Measurements from ENCODE around the gene OR6N1.

Gene OR6N1, protein sequence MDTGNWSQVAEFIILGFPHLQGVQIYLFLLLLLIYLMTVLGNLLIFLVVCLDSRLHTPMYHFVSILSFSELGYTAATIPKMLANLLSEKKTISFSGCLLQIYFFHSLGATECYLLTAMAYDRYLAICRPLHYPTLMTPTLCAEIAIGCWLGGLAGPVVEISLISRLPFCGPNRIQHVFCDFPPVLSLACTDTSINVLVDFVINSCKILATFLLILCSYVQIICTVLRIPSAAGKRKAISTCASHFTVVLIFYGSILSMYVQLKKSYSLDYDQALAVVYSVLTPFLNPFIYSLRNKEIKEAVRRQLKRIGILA

DNA sequence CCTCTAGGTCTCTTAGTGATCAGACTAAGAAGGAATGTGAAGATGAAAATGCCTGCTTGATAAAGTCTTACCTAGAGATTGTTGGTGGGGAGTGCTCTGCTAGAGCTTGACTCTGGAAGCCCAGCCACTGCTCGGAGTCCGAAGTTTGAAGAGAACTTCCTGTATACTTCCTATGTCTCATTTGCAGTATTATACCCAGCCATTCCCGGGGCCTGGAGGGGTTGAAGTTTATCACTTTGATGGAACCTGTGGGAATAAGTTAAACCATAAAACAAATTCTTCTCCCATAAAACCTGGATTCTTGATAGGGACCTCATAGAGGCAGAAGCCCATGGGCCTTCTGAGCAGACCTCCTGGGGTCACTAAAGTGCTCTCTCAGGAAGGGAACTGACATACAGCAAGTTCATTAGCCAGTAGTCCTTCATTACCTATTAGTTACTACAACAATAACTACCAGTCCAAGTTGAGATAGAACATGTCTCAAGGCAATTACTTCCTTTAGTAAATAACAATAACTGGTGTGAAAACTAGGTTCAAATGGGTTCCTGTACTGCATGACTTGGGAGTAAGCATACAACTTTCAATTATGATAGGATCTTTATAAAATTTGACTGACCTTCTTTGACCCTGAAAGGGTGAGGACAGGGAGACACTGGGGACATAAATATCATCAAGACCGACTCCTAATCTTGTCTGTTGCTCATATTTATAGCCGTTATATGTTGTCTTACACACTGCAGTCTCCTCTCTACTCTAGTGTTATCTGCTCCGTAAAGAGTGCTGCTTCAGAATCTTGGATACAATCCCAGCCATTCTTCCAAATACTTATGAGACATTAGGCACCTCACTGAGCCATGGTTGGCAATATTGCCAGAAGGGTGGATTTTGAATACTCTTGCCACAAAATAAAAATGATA is at the start of gene OR6N1:
Gene OR6N1 (minus strand): TSS at position 246 of the 917 bp plus-strand sequence. CDS start 5,513 bp downstream, outside the sequence.
- no peak for DNase-seq

DNA sequence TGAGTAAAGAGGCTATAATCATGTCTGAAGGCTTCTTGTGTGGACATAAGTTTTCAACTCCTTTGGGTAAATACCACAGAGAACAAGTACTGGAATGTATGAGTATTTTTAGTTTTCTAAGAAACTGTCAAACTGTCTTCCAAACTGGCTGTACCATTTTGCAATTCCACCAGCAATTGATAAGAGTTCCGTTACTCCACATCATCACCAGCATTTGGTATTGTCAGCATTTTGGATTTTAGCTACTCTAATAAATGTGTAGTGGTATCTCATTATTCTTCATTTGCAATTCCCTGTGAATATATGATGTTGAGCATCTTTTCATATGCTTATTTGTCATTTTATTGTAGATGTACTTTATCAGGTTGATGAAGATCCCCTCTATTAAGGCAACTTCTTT is 49.7 kb upstream of the OR6N1 start:
- no peak for DNase-seq

DNA sequence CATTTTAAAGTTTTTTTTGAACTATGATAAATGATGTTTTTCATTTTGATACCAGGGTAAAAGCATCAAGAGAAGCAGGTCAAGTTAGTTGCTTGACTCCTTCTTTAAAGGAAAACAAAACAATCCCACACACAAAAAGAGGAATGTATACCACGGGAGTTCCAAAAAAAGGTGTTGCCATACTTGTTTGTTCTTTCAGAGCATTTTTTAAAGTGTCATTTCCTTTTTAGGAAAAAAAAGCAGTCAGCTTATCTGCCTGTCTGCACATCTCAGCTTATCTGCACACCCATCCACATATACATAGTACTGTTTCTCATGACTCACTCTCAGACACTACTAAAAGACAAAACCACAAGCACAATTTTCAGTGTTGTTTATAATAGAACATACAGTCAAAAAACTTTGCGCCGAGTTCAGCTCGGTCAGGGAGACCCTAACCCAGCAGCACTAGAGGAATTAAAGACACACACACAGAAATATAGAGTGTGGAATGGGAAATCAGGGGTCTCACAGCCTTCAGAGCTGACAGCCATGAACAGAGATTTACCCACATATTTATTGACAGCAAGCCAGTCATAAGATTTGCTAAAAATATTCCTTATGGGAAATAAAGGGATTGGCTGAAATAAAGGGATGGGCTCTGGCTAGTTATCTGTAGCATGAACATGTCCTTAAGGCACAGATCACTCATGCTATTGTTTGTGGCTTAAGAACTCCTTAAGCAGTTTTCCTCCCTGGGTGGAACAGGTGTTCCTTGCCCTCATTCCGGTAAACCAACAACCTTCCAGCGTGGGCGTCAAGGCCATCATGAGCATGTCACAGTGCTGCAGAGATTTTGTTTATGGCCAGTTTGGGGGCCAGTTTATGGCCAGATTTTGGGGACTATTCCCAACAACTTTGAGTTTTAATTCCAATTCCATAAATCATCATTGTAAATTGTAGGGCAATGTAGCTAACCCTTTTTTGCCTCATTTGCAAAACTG is 47.8 kb upstream of the OR6N1 start:
- DNase-seq: no peak

DNA sequence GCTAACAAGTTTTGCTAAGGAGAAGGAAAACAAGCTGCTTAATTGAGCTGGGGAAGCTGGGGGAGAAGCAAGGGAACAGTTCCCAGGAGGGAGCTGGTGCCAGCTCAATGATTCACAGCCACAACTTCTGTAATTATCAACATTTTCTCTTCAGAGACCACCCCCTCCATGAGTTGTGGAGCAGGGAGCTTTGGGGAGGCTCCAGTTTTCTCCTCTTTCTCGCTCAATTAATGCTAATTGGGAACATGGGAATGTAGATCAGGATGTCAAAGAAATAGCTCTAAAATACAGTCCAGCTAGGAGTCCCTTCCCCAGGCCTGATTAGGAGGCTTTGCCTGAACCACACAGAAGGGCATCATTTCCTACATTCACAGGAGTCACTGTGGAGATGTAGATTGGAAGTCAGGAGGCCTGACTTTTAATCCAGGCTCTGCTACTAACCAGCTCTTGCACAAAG is 47.0 kb upstream of the OR6N1 start:
- no peak for DNase-seq

DNA sequence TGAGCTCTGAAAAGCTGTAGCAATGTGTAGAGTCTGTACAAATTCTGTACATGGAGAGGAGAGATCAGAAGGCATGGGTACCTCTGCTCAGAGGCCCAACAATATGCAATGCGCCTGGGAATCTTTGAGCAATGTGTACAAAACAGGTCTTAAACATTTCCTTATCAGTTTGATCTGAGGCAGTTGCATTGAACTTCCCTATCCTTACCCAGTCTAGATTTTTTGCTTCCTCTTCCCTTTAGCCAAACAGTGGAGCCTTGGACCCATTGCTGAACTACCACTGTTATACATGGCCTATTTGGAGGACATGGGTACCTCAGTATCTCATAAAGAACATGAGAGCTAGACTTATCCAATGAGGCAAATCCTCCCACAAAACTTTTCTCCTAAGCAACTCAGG is 46.6 kb upstream of the OR6N1 start:
- DNase-seq: no peak

DNA sequence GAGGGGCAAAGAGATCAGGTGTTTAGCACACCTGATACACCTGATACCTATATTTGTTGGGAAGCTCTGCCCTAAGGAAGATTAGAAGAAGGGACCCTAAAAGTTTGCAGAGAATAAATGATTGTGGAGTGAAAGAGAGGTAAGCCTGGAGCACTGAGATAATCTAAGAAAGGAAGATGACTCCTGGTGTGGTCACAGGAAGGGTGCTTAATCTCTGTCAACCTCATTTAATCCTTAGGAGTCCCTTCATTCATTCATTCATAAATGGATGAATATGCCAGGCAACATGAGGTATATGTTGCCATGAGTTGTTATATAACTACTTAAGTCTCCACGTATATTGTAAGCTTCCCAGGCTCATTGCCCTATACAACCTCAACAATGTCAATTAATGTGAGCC is 43.0 kb upstream of the OR6N1 start:
- DNase-seq: no peak

DNA sequence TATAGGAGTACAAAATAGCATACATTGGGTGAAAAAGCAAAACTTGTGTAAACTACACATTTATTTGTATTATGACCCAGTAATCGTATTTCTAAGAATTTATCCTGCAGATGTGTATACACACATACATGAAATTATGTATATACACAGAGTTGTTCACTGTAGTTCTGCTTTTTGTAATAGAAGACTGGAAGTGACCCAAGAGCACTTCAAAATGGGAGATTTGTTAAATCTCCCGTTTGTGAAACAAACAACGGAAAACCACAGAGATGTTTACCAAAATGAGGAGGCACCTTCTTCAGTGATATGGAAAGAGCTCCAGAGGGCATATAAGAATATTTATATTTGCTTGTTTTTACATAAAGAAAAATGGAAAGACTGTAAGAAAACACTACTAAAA is 41.2 kb upstream of the OR6N1 start:
- DNase-seq: no peak

DNA sequence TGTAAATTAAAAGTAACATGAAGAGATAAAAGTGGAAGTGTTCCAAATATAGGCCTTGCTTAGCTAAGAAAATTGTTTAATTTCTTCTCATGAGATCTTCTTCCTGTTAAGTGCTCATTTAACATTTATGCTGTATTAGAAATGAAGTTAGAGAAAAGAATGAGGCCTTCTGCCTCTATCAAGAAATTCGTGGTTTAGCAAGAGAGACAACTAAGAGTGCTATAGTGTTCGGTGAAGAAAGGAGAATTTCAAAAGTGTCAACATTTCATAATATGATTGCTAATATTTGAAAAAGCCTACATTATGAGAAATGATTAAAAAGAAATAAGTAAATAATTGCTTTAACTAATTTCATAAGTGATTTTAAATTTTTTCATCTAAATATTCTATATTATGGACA is 40.3 kb upstream of the OR6N1 start:
- no peak for DNase-seq

DNA sequence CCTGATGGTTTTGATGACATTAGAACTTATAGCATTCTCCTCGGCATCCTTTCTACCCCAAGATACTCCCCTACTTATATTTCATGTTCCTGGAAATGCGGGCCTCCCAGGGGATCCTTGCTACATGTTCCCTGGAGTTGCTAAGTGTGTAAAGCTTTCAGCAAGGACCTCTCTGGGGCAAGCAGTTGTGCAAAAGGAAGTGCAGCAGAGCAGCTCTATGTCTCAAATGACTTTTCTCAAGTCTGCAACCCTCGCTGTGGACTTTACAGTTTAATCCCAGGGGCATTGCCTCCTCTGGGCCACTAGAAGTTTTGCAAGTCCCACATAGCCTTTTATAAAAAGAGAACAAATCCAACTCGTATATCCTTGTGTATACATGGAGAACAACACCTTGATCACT is 38.3 kb upstream of the OR6N1 start:
- DNase-seq: no peak

DNA sequence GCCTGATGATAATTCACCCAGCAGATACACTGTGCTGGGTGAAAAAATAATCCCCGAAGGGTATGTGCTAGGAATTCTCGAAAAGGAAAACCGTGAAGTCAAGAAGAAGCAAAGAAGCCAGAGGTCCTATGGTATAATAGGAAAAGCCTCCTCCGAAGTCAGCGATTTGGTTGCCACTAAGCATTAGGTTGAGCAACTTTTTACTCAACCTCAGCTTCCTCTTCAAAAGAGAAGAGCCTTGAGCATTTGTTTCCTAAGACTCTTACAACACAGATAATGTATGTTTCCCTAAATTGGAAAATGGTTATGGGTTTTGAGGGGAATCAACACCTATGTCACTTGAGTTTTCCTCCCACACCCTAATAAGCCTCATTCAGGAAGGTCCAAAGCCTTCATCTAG is 37.9 kb upstream of the OR6N1 start:
- no peak for DNase-seq

DNA sequence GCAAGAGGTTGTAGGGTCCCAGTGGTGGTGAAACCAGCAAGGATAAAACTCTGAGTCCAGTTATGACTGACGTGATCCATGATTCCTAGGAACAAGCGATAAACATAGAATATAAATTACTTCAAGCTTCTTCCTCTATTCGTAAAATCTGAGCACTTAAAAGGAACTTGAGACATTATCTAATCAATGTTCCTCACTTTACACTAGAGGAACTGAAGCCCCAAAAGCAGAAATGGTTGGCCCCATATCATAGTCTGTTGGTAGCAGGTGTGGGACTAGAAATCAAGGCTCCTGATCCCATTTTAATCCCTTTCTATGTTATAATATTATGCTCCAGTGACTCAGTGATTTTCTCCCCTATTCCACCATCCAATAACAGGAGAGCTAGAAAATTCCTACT is 37.3 kb upstream of the OR6N1 start:
- no peak for DNase-seq

DNA sequence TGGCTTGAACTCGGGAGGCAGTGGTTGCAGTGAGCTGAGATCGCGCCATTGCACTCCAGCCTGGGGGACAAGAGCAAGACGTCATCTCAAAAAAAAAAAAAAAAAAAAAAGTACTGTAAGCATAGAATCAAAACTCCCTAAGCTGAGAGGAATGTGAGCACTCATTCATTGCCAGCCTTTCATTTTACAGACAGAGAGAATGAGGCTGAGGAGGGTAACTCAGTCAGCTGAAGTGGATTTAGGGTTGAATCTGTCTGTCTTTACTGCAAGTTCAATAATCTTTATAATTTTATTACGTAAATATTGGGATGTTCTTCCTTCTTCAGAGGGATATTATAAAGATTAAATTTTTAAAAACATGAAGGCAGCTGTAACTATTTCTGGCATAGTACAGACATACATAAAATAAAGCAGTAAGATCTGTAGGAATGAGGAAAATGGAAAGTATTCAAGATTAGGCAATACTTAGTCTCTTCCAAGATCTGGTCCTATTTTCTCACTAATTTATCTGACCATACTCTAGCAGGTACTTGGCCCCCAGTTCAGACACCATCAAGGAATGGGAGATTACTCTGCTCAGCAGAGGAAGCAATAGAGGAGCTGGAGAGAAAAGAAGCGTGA is 35.0 kb upstream of the OR6N1 start:
- no peak for DNase-seq

DNA sequence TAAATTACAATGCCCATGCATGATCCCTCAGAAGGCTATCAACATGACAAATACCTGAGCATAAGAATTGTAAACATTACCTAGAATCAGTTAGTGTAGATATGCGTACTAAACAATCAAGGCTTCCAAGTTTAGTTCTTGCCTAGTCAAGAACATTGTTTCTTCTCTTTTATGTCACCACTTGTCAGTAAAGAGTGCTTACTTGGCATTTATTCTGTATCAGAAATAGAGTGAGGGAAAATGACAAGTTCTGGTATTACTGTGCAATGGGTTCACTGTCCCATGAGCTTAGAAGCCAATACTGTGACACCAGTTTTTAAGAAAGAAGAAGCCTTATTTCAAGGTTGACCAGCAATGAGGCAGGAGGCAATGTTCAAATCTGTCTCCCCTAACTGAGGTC is 31.7 kb upstream of the OR6N1 start:
- DNase-seq: no peak

DNA sequence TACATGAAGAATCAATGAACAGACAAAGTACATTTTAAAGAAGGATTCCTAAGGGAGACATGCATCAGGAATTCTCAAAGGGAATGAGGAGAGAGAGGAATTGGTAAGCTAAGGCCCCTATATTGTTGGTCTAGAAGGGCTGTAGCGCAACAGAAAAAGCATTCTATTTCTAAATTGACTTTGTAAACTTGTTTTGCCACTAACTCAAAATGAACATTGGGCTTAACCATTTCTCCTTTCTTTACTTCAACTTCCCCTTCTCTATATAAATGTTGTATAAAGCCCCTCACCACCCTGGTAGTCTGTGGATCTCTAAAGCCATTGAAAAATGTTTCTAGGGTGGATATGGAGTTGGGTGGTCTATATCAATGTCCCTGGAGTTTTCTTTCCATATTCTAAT is 29.4 kb upstream of the OR6N1 start:
- DNase-seq: no peak

DNA sequence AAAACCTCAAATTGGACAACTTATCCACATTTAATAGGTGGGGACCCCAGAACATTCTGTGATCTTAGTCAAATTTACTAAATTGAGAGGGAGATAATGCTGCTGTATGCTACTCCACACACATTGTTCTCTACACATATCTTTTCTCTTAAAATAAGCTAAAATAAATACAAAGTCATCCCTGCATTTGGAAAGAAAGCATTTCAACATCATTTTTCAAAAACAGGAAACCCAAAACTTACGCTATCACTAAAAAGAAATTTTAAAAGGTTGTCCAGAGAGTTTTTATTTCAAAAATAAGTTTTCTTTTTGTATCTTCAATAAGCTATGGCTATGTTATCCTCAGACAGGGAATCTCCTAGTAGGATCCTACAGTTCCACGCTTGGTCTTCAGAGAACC is 28.5 kb upstream of the OR6N1 start:
- no peak for DNase-seq

DNA sequence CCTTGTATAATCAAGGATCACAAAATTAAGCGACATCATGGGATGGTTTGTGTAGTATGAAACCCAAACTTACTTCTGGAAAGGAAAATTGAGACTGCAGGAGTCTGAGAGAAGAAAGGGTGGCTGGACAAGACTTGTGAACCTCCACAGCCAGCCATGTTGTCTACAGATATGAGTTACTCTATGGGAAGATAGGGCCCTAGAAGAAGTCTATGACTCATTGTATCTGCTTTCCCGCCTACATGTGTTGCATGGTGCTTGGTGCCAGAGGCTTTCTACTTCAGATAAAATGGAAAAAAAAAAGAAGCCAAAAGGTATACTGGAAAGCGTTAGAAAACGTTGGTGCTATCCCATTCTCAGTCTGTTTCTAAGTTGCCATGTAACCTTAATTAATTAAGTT is 27.7 kb upstream of the OR6N1 start:
- DNase-seq: no peak

DNA sequence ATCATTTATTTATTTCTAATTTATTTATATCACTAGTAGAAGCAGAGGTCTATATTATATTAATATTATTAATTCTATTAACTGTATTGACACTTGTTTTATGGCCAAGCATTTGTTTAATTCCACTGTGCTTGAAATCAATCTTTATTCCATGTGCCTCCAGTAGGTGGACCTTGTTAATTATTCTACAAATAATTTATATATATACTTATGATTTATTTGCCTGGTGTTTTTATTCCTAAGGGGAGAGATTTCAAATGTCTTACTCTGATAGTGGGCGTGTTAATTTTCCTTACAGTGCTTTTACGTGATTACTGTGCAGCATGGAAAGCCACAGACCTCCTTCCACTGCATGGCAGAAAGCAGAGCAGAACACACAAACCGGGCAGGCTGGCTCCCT is 26.5 kb upstream of the OR6N1 start:
- no peak for DNase-seq

DNA sequence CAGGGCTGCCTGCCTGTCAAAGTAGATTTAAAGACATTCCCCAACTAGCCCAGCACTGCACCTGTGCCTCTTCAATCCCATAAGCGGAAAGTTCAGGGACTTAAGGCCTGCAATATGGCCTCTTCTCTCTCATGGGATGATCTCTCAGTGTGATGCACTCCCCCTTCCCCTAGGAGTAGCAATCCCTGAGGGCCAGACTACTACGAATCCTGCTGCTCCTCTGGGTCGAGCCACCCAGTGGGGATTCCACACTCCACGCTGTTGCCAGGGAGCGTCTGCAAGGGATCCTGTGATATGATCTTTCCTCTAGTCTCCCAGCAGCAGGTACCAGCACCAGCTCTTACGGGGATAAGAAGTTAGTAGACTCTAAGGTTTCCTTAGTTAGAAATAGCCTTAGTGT is 22.3 kb upstream of the OR6N1 start:
- DNase-seq: no peak

DNA sequence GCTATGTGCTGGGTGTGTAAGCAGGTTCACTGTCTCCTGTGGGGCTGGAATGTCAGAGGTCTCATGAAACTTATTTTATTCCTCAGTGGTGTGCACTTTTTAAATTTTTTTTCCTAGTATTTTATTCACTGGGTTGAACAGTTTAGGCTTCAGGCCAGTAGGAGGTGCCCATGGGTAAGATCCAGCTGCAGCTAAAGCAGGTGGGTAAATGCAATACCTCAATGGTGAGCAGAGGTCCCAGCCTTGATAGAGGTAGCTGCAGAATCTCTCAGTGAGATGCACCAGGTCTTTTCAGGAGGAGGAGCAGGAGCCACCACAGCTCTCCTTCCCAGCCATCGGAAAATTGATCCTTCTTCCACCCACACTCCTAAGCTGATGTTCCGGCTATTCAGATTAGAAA is 21.6 kb upstream of the OR6N1 start:
- no peak for DNase-seq

DNA sequence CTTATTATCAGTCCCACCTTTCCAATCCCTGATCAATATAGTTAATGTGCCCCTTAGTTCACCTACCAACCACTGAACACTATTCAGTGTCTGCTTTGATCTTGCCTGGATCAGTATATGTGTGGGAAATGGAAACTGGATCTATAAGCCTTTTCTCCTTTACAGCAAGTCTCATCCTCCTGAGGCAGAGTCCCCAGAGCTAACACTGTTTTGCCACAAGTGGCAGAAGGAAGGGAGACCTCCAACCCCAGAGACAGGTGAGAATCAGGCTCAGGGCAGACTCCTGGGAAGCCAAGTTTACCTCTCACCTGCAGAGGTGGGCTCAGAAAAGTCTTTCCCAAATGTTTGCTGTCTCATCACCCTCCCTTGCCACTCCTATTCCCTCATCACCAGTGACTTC is 9.1 kb upstream of the OR6N1 start, which contains the start of gene OR6N2:
Gene OR6N2 (minus strand): TSS at position 101 of the 400 bp plus-strand sequence. CDS start 3,569 bp downstream, outside the sequence.
- no peak for DNase-seq

DNA sequence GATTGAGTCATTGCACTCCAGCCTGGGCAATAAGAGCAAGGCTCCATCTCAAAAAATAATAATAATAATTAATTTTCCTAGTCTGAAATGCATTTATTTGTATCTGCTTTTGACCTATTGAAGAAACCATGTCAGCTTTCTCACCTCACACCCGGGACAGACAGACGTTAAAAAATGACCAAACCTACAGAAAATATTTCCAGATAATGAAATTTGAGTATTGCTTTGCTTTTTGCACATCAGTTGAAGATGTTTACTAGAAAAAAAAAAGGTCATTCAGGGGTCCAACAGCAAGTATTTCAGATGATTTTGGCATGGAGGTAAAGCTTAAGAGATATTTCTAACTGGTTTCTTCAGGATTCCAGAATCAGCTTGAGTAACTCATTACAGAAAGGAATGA is 17.6 kb downstream of the OR6N1 start, which contains the start of gene OR6K6:
Gene OR6K6 (plus strand): TSS at position 301 of the 400 bp plus-strand sequence. CDS start 168 bp downstream, outside the sequence.
- no peak for DNase-seq

DNA sequence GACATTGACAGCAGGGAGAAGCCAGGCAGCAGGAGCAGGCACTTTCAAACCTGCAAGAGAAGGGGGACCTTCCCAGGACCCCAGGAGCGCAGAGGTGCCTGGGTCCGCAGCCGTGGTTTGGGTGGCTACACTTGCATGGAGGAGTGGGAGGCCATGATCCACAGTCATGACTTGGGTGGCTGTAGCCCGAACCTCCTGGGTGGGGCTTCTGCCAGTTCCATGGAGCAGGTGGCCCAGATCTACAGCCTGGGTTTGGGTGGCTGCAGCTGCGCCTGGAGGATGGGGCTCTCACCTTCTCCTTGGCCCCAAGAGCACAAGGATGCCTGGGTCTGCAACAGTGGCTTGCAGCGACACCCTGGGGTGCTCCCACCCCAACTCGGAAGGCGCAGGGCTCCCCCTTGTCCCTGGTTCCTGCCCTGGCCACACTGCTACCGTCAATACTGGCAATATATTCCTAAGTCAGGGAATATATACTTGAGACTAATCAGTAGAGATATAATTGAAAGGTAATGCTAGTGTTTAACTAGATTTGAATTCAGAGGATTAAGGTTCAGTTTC is 19.8 kb downstream of the OR6N1 start:
- no peak for DNase-seq

All from NCI-H1092 treated with DMSO at 0.1 percent for 48 hours (cell line).